Omental fat pad (tissue), 4 donors: Measurements from ENCODE around the gene MTCH1. TPM values are rescaled to one million over a fixed set of nuclear protein-coding genes. Genes with fewer than 3 reads are reported as not detected.

Experiments
- ATAC-seq: fragments of 150-250 bp; one replicate; pipeline ENCODE4 v1.9.1; 2016; ENCODE audit warnings: mild to moderate bottlenecking, moderate library complexity; ENCODE audit not compliant: low FRiP score
- DNase-seq: peaks from one replicate; pipeline ENCODE4 v3.0.0-alpha.2; 2019; ENCODE audit warnings: low spot score
- CTCF ChIP-seq, 3 donors: fragments of 450-650 bp; IDR thresholded peaks; one replicate each; pipeline ENCODE4 v1.5.1; 2016 to 2017; ENCODE audit warnings: antibody characterized with exemption in 3 of 3, mild to moderate bottlenecking in 3 of 3, moderate library complexity in 2 of 3
- total RNA-seq, 4 donors: library from RNA; depleted of rRNA; stranded (reverse); fragments of >200 nt; gene quantifications; one replicate each; pipeline ENCODE4 v1.1.0, GENCODE V29; 2016

MTCH1 gene
- total RNA-seq, 4 donors from 2014 or later = 227 to 251 (median 239) TPM

- DNase-seq (no peak), ATAC-seq (no peak)
- TF ChIP-seq CTCF (IDR thresholded peaks at IDR 0.05) = no peak
These were observed 41.9 kb upstream of the MTCH1 start for GRCh38 chr6:37027811-37028469.

- TF ChIP-seq CTCF (IDR thresholded peaks at IDR 0.05) = no peak
- no peak for DNase-seq
- ATAC-seq = no peak
These were observed 41.2 kb upstream of the MTCH1 start for GRCh38 chr6:37027036-37027720.

DNA sequence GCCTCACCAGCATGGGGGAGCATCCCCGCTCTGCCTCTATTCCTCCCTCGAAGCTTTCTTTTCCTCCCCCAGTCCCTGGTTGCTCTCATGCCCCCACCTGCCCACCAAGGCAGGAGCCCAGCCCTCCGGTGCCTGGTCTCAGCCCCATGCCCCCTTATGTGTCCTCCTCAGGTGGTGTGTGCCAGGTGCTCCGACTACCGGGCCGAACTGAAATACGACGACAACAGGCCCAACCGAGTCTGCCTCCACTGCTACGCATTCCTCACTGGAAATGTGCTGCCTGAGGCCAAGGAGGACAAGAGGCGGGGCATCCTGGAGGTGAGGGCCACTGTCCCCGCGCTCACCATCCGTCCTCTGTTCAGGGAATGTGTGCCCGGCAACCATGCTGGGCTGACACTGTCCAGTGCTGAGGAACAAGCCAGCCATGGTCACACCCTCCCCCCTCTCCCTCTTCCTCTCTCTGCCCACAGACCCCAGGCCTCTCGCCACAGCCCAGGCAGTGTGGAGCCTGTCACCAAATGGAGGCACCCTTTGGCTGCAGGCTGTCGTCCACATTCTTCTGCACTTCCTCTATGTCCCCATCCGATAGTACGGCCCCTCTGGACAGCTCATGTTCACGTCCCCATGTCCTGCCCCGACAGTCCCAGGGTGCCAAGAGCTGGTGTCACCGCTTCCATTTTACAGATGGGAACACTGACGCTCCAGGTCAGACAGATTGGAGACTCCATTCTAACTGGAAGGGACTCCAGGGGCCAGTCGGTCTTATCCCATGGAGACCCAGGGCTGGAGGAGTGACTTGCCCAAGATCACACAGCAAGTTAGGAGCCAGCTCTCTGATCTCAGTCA, 39.8 kb upstream of the MTCH1 start:
- no peak for ATAC-seq
- no peak for DNase-seq

GRCh38 chr6:37024656-37025337, 38.8 kb upstream of the MTCH1 start:
- peak; percentile 48 for ATAC-seq
- no peak for TF ChIP-seq CTCF (IDR thresholded peaks at IDR 0.05)
- DNase-seq = no peak

More for the DNA sequence above, 39.8 kb upstream of the MTCH1 start:
- TF ChIP-seq CTCF (IDR thresholded peaks at IDR 0.05) = no peak

DNA sequence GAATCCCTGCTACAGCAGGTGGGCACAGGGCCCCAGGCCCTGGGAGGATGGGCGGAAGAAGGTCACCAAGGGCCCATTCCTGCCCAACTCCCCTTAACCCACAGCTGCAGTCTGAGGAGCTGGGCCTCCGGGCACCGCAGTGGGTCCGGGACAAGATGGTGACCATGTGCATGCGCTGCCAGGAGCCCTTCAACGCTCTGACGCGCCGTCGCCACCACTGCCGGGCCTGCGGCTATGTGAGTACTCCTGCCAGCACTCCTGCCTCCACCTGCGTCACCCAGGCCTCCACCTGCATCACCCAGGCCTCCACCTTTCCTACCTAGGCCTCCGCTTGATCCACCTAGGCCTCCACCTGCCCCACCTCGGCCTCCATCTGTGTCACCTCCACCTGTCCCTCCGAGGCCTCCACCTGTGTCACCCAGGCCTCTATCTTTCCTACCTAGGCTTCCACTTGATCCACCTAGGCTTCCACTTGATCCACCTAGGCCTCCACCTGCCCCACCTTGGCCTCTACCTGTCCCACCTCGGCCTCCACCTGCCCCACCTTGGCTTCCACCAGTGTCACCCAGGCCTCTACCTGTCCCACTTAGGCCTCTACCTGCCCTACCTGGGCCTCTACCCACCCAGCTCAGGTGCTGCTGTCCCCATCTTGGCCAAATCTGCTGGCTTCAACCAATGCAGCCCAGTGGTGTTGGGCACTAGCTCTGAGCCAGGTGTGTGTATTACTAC, 36.3 kb upstream of the MTCH1 start:
- no peak for DNase-seq
- TF ChIP-seq CTCF (IDR thresholded peaks at IDR 0.05) = no peak
- no peak for ATAC-seq
